Astrocyte (in vitro differentiated cells and primary cell): Measurements from ENCODE around the gene RPUSD4. TPM values are rescaled to one million over a fixed set of nuclear protein-coding genes. Genes with fewer than 3 reads are reported as not detected.

Experiments used
- DNase-seq: peaks from one replicate; pipeline ENCODE4 v3.0.0-alpha.2; 2010; ENCODE audit warnings: low read depth
- FAIRE-seq: peaks from 2 replicates; lab custom pipeline; 2011; peaks lifted over from hg19 to GRCh38; lab: Jason Lieb, UNC
- H2AFZ ChIP-seq: 2 replicates; pipeline ENCODE4 v1.6.0; 2012; ENCODE audit warnings: low read depth, low read length, inconsistent platforms
- H3K27ac ChIP-seq: 2 replicates; pipeline ENCODE4 v1.5.1; 2011; ENCODE audit warnings: low read depth, low read length, inconsistent platforms
- H3K27me3 ChIP-seq: 2 replicates; pipeline ENCODE4 v1.6.0; 2011; ENCODE audit warnings: low read length, inconsistent platforms; ENCODE audit not compliant: insufficient read depth
- H3K36me3 ChIP-seq: 2 replicates; pipeline ENCODE4 v1.5.1; 2011; ENCODE audit warnings: low read length, inconsistent platforms; ENCODE audit not compliant: insufficient read depth
- H3K4me1 ChIP-seq: 2 replicates; pipeline ENCODE4 v1.5.1; 2011; ENCODE audit warnings: low read length, inconsistent platforms; ENCODE audit not compliant: insufficient read depth
- H3K4me2 ChIP-seq: 2 replicates; pipeline ENCODE4 v1.6.0; 2012; ENCODE audit warnings: low read length, inconsistent platforms
- H3K4me3 ChIP-seq: 2 replicates; pipeline ENCODE4 v1.5.1; 2011; ENCODE audit warnings: low read depth, mild to moderate bottlenecking, low read length, inconsistent platforms; ENCODE audit not compliant: insufficient read depth
- H3K79me2 ChIP-seq: 2 replicates; pipeline ENCODE4 v1.6.0; 2012; ENCODE audit warnings: mild to moderate bottlenecking, low read length, inconsistent platforms; ENCODE audit not compliant: insufficient read depth
- H3K9ac ChIP-seq: 2 replicates; pipeline ENCODE4 v1.6.0; 2012; ENCODE audit warnings: mild to moderate bottlenecking, low read length, inconsistent platforms
- H3K9me3 ChIP-seq: 2 replicates; pipeline ENCODE4 v1.5.1; 2012; ENCODE audit warnings: low read depth, mild to moderate bottlenecking, low read length, inconsistent platforms; ENCODE audit not compliant: insufficient read depth
- H4K20me1 ChIP-seq: 2 replicates; pipeline ENCODE4 v1.6.0; 2012; ENCODE audit warnings: low read length, inconsistent platforms; ENCODE audit not compliant: insufficient read depth
- H3K27ac Mint-ChIP-seq: one replicate; pipeline ENCODE4 v1.8.0; 2021; ENCODE audit warnings: mild to moderate bottlenecking, mixed read lengths; ENCODE audit not compliant: unreplicated experiment
- H3K27me3 Mint-ChIP-seq: one replicate; pipeline ENCODE4 v1.8.0; 2021; ENCODE audit warnings: low read depth, mixed read lengths; ENCODE audit not compliant: unreplicated experiment
- H3K36me3 Mint-ChIP-seq: one replicate; pipeline ENCODE4 v1.8.0; 2021; ENCODE audit warnings: low read depth, mixed read lengths; ENCODE audit not compliant: unreplicated experiment
- H3K4me1 Mint-ChIP-seq: one replicate; pipeline ENCODE4 v1.8.0; 2021; ENCODE audit warnings: low read depth, mixed read lengths; ENCODE audit not compliant: unreplicated experiment
- H3K4me3 Mint-ChIP-seq: one replicate; pipeline ENCODE4 v1.8.0; 2021; ENCODE audit warnings: mild to moderate bottlenecking, moderate library complexity, mixed read lengths; ENCODE audit not compliant: unreplicated experiment
- H3K9me3 Mint-ChIP-seq: one replicate; pipeline ENCODE4 v1.8.0; 2021; ENCODE audit warnings: mild to moderate bottlenecking, mixed read lengths; ENCODE audit not compliant: unreplicated experiment
- EZH2 ChIP-seq: IDR thresholded peaks from 2 replicates; pipeline ENCODE4 v1.6.1; 2012; ENCODE audit warnings: mild to moderate bottlenecking, low read length, inconsistent platforms; ENCODE audit not compliant: insufficient read depth
- total RNA-seq: library from RNA; stranded (reverse); gene quantifications from 2 replicates; pipeline ENCODE4 v1.2.1, GENCODE V29; 2021
- TF ChIP-seq, protein P1 (sequence below): IDR thresholded peaks from 2 replicates; pipeline ENCODE4 v1.5.1; 2011; ENCODE audit warnings: low read depth, mild to moderate bottlenecking, inconsistent platforms, low read length, moderate library complexity; ENCODE audit not compliant: insufficient read depth

Gene RPUSD4
- total RNA-seq, 1 donor from 2014 or later = 21.6 TPM

DNA sequence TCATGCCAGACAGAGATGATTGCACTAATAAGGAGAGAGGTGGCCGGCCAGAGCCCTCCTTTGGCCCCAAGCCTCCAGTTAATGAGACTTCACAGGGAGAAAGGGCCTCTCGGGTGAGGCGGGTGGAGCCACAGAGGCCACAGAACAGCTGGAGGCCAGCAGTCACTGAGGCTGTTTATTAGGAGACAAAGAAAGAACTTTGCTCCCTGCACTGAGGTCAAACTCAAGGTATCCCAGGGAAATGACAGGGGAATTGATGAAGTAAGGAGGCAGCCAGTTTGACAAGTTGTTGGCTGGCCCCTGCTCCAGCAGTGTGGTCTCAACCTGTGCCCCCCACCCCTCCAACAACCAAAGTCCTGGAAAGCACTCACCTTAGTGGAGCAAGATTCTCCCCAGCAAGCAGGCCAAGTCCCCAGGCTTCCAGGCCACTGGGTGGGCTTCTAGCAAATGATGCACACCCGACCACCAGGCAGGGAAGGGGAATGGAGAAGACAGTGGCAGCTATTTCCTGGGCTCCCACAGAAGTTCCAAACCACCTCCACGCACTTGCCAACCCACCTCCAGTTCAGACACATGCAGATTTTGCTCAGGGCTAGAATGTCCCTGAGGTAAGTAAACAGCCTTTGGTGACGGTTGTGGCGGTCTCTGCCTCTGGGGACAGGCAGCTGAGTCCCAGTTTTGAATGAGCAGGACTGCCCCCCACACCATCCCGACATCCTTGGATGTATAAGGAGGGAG is 53.2 kb downstream of the RPUSD4 start:
- Histone ChIP-seq H4K20me1 (no peaks in the 10 kb centered on the region), H3K4me1 (peaks cover 10% of the 10 kb centered on the region), H3K9ac (no peak overlapping the region), H3K36me3 (no peaks in the 10 kb centered on the region), H3K4me3 (no peak overlapping the region), H3K9me3 (no peaks in the 10 kb centered on the region), H3K27ac (no peak overlapping the region), H3K27me3 (peaks cover 25% of the 10 kb centered on the region), H3K4me2 (no peak overlapping the region), H2AFZ (no peak overlapping the region), H3K79me2 (no peaks in the 10 kb centered on the region)
- TF ChIP-seq, protein P1, sequence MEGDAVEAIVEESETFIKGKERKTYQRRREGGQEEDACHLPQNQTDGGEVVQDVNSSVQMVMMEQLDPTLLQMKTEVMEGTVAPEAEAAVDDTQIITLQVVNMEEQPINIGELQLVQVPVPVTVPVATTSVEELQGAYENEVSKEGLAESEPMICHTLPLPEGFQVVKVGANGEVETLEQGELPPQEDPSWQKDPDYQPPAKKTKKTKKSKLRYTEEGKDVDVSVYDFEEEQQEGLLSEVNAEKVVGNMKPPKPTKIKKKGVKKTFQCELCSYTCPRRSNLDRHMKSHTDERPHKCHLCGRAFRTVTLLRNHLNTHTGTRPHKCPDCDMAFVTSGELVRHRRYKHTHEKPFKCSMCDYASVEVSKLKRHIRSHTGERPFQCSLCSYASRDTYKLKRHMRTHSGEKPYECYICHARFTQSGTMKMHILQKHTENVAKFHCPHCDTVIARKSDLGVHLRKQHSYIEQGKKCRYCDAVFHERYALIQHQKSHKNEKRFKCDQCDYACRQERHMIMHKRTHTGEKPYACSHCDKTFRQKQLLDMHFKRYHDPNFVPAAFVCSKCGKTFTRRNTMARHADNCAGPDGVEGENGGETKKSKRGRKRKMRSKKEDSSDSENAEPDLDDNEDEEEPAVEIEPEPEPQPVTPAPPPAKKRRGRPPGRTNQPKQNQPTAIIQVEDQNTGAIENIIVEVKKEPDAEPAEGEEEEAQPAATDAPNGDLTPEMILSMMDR = no peak
- no peak for TF ChIP-seq EZH2
- Mint-ChIP-seq H3K36me3 (no peaks in the 10 kb centered on the region), H3K27ac (no peak overlapping the region), H3K27me3 (peaks cover 22% of the 10 kb centered on the region), H3K9me3 (peaks cover 1% of the 10 kb centered on the region), H3K4me3 (no peak overlapping the region), H3K4me1 (peaks cover 2% of the 10 kb centered on the region)
- DNase-seq = no peak
- no peak for FAIRE-seq

DNA sequence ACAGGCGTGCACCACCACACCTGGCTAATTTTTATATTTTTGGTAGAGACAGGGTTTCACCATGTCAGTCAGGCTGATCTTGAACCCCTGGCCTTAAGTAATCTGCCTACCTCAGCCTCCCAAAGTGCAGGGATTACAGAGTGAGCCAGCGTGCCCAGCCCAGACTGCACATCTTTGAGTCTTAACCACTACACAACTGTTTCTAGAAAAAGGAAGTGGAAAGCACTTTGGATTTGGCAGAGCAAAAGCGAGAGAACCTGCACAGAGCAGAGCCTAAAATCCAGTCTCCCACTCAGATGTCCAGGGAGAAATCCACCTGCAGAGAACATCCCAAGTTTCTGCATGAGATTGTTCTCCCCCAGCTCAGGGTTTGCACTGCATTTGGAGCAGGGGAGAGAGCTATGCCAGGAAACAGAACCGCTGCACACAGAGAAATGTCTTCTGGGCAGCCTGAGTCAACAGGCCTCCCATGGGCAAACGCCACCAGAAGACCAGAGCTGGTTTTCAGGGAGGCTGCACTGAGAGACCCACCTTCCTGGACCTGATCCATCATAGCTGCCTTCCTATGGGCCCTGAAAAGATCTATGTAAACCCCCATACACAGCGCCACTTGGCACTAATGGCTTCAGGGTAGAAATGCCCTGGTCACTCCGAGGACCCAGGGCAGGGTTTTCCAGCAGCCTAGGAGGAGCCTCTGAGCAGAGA is 54.0 kb downstream of the RPUSD4 start:
- Histone ChIP-seq H3K9ac (no peak overlapping the region), H2AFZ (no peak overlapping the region), H3K9me3 (no peaks in the 10 kb centered on the region), H3K27ac (no peak overlapping the region), H3K36me3 (no peaks in the 10 kb centered on the region), H3K4me3 (no peak overlapping the region), H3K4me2 (no peak overlapping the region), H3K79me2 (no peaks in the 10 kb centered on the region), H3K27me3 (peaks cover 28% of the 10 kb centered on the region), H4K20me1 (no peaks in the 10 kb centered on the region), H3K4me1 (peaks cover 3% of the 10 kb centered on the region)
- Mint-ChIP-seq H3K4me1 (peaks cover 2% of the 10 kb centered on the region), H3K27ac (no peak overlapping the region), H3K4me3 (no peak overlapping the region), H3K9me3 (peaks cover 1% of the 10 kb centered on the region), H3K36me3 (no peaks in the 10 kb centered on the region), H3K27me3 (peaks cover 22% of the 10 kb centered on the region)
- FAIRE-seq (no peak), DNase-seq (no peak)
- TF ChIP-seq, protein P1 = no peak
- TF ChIP-seq EZH2 = no peak

DNA sequence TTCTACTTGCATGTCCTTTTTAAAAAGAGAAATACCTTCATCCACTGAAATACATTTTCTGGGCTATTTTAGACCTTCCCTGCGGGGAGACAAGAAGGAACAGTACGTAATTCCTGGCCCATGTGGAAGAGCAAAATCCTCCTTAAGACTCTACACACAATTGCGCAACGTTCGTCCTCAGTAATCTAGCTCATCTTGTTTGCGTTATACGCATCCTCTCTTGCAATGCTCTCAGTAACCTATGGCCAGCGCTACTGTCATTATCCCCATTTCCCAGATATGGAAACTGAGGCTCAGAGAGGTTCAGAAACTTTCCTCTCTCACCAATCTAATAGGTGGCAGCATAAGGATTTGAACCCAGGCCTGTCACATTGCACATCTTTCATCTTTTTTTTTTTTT is 54.6 kb downstream of the RPUSD4 start:
- H2AFZ ChIP-seq = no peak overlapping the region
- H3K9ac ChIP-seq = no peak overlapping the region
- peaks cover 32% of the 10 kb centered on the region for H3K27me3 ChIP-seq
- no peak overlapping the region for H3K4me2 ChIP-seq
- H3K79me2 ChIP-seq = no peaks in the 10 kb centered on the region
- peaks cover 3% of the 10 kb centered on the region for H3K9me3 Mint-ChIP-seq
- H3K4me3 Mint-ChIP-seq = no peak overlapping the region
- no peaks in the 10 kb centered on the region for H3K4me1 ChIP-seq
- H3K4me1 Mint-ChIP-seq = no peaks in the 10 kb centered on the region
- H3K27me3 Mint-ChIP-seq = peaks cover 22% of the 10 kb centered on the region
- no peak overlapping the region for H3K27ac Mint-ChIP-seq
- TF ChIP-seq, protein P1 = no peak
- no peak for TF ChIP-seq EZH2
- peaks cover 3% of the 10 kb centered on the region for H3K9me3 ChIP-seq
- no peaks in the 10 kb centered on the region for H3K36me3 Mint-ChIP-seq
- H3K27ac ChIP-seq = no peak overlapping the region
- no peak for FAIRE-seq
- H4K20me1 ChIP-seq = no peaks in the 10 kb centered on the region
- no peaks in the 10 kb centered on the region for H3K36me3 ChIP-seq
- H3K4me3 ChIP-seq = no peak overlapping the region
- DNase-seq = no peak
